ENCODE results near the gene YBX3. TPM values are rescaled to one million over a fixed set of nuclear protein-coding genes. Genes with fewer than 3 reads are reported as not detected.

The YBX3 gene
- 1,000 to 10,000 TPM; 3,451 to 6,393 (median 4,786) TPM for total RNA-seq

DNA sequence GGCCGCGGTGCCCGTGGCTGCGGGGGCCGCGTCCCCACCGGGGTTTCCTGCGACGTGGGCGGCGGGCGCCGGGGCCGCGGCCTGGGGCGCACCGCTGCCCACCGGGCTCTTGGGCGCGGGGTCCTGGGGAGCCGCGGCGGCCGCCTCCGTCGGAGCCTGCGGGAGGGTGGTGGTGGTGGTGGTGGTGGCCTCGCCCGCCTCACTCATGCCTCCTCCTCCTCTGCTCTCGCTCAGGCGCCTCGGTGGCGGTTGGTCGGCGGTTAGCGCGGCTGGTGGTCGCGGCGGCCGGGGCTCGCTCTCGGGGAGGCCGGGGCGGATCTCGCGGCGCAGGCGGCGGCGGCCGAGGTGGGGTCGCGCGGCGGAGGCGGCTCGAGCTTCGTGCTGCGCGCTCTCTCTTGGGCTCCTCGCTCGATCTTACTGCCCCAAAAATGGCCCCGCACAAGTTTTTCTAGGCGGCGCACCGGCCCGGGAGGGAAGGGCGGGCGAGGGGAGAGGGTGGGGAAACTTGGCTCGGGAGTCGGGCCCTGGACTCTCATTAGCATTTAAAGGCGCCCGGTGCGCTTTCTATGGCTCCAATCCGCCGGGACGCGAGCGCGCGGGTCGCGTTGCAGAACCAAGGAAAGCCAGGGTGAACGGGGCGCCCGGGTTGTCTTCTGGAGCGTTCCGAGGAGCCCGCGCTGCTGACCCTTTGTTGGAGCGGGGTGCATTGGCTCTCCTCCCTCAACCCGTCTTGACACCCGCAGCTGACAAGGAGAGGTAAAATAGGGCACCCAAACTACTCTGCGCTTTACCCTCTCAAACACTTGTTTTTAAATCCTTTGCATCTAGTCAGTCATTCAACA lies at the start of gene YBX3:
Gene YBX3, minus strand, starts transcription at position 419 of the 842 bp plus-strand sequence. Its CDS starts 212 bp downstream, at position 207.
- intact Hi-C loops (cut with DNase I; ENCODE audit: low total_unique reads), result loop anchor here (1.0 to 10.0 kb wide), 8 partner anchors 27 to 1994 kb away; partner anchors contain the start of genes BORCS5, CDKN1B, ETV6 and GABARAPL1
- Histone ChIP-seq H3K36me3 (no peaks in the 10 kb centered on the region), H3K9me3 (no peaks in the 10 kb centered on the region), H3K4me1 (peaks cover 12 to 17% of the 10 kb centered on the region in 2 donors), H3K4me3 (peak within 1 kb of the TSS; percentile 83 to 99 (median 88)), H3K27ac (peak within 1 kb of the TSS; percentile 97 to 100 (median 98)), H3K27me3 (no peaks in the 10 kb centered on the region)
- peak; percentile 90 to 96 for TF ChIP-seq POLR2A (IDR thresholded peaks at IDR 0.05)
- TF ChIP-seq, protein P1, sequence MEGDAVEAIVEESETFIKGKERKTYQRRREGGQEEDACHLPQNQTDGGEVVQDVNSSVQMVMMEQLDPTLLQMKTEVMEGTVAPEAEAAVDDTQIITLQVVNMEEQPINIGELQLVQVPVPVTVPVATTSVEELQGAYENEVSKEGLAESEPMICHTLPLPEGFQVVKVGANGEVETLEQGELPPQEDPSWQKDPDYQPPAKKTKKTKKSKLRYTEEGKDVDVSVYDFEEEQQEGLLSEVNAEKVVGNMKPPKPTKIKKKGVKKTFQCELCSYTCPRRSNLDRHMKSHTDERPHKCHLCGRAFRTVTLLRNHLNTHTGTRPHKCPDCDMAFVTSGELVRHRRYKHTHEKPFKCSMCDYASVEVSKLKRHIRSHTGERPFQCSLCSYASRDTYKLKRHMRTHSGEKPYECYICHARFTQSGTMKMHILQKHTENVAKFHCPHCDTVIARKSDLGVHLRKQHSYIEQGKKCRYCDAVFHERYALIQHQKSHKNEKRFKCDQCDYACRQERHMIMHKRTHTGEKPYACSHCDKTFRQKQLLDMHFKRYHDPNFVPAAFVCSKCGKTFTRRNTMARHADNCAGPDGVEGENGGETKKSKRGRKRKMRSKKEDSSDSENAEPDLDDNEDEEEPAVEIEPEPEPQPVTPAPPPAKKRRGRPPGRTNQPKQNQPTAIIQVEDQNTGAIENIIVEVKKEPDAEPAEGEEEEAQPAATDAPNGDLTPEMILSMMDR (IDR thresholded peaks at IDR 0.05 in 4 of 5, conservative IDR thresholded peaks at IDR 0.05 in 1 of 5), result no peak
- ATAC-seq, result peak; percentile 27 to 44
- in situ Hi-C loops (cut with MboI; ENCODE audit: low sequenced_read_pairs in 4 of 4), result loop anchor here in 3 of 4 donors (5.0 to 25.0 kb wide), 3 partner anchors 511 to 1064 kb away; partner anchors contain the start of gene GABARAPL1 (in 3 of the 3)
- DNase-seq, result peak; percentile 90 to 93

DNA sequence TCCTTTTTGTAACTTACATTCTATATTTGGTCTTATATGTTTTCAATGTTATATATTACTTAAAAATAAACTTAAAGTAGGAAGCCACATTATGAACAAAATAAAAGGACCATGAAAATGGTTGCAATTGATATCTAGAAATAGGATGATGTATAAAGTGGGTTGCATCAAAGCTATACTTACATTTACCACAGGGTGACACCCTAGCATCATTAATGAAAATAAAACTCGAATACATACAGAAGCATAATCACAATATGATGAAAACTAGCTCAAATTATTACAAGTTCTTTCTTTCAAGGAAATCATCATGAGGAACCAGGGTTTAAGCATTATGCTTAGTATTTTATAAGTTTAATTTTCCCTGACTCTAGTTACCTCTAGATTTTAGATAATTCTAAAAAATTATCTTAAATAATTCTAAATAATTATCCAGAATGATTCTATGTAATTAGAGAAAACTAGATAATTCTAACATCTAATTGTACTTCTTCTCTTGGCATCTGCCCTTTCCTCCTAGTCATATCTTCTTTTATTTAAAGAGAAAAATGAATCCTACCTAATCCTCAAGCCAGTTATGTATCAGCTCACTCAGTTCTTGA lies 48.1 kb upstream of the YBX3 start:
- in situ Hi-C loops (cut with MboI; ENCODE audit: low sequenced_read_pairs in 4 of 4) (loop anchor here in 3 of 4 donors (5.0 to 10.0 kb wide), 4 partner anchors 426 to 716 kb away; no protein-coding TSS in a partner anchor), intact Hi-C loops (cut with DNase I; ENCODE audit: low total_unique reads) (loop anchor here (1.0 to 2.0 kb wide), 2 partner anchors 428 to 716 kb away; no protein-coding TSS in a partner anchor)
- no peak overlapping the region for H3K4me3 ChIP-seq
- peaks cover 0 to 8% (median 0%) of the 10 kb centered on the region in 3 donors for H3K27me3 ChIP-seq
- no peaks in the 10 kb centered on the region for H3K36me3 ChIP-seq
- no peaks in the 10 kb centered on the region for H3K9me3 ChIP-seq
- ATAC-seq, result no peak
- H3K27ac ChIP-seq, result no peak overlapping the region
- DNase-seq, result no peak
- TF ChIP-seq, protein P1 (IDR thresholded peaks at IDR 0.05 in 4 of 5, conservative IDR thresholded peaks at IDR 0.05 in 1 of 5), result peak; percentile 48 to 84 (median 63)
- TF ChIP-seq POLR2A (IDR thresholded peaks at IDR 0.05), result no peak
- no peaks in the 10 kb centered on the region for H3K4me1 ChIP-seq

DNA sequence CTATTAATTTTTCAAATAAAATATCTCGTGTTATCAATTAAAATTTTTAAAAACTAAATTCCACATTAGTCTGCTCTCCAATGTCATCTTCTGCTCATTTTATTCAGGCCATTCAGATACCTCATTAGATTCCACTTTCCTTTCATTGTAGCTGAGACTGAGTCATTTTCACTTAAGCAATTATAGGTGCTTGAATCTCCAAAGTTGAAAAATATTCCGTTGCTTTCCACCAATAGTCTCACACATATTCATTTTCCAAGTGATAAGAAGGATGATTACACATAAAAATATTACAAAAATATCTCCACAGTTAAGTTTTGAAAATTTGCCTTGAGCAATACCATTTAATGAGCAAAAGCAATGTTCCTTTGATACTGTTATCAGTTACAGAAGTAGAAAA lies 36.5 kb upstream of the YBX3 start:
- Histone ChIP-seq H3K27me3 (peaks cover 0 to 13% (median 0%) of the 10 kb centered on the region in 3 donors), H3K9me3 (peaks cover 0 to 10% (median 0%) of the 10 kb centered on the region in 3 donors), H3K4me1 (no peaks in the 10 kb centered on the region), H3K27ac (no peak overlapping the region), H3K4me3 (no peak overlapping the region), H3K36me3 (no peaks in the 10 kb centered on the region)
- in situ Hi-C loops (cut with MboI; ENCODE audit: low sequenced_read_pairs in 4 of 4), result loop anchor here in 2 of 4 donors (10.0 kb wide), 3 partner anchors 75 to 525 kb away; no protein-coding TSS in a partner anchor
- DNase-seq (no peak), ATAC-seq (no peak)
- intact Hi-C loops (cut with DNase I; ENCODE audit: low total_unique reads), result no loop called here
- TF ChIP-seq POLR2A (IDR thresholded peaks at IDR 0.05), result no peak
- TF ChIP-seq, protein P1 (IDR thresholded peaks at IDR 0.05 in 4 of 5, conservative IDR thresholded peaks at IDR 0.05 in 1 of 5), result no peak

DNA sequence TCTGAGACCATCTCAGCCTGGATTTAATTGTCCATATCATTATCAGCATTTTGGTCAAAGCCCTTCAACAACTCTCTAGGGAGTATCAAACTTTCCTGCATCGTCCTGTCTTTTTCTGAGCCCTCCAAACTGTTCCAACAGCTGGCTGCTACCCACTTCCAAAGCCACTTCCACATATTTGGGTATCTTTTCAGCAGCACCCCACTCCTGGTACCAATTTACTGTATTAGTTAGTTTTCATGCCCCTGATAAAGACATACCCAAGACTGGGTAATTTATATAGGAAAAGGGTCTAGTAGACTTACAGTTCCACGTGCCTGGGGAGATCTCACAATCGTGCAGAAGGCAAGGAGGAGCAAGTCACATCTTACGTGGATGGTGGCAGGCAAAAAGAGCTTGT lies 33.1 kb upstream of the YBX3 start:
- intact Hi-C loops (cut with DNase I; ENCODE audit: low total_unique reads) (no loop called here), in situ Hi-C loops (cut with MboI; ENCODE audit: low sequenced_read_pairs in 4 of 4) (loop anchor here in 2 of 4 donors (10.0 kb wide), 3 partner anchors 71 to 521 kb away; no protein-coding TSS in a partner anchor)
- no peaks in the 10 kb centered on the region for H3K36me3 ChIP-seq
- H3K27me3 ChIP-seq, result peaks cover 0 to 10% (median 0%) of the 10 kb centered on the region in 3 donors
- H3K9me3 ChIP-seq, result peaks cover 0 to 10% (median 0%) of the 10 kb centered on the region in 3 donors
- no peaks in the 10 kb centered on the region for H3K4me1 ChIP-seq
- no peak overlapping the region for H3K27ac ChIP-seq
- ATAC-seq (no peak), DNase-seq (no peak)
- H3K4me3 ChIP-seq, result no peak overlapping the region
- TF ChIP-seq, protein P1 (IDR thresholded peaks at IDR 0.05 in 4 of 5, conservative IDR thresholded peaks at IDR 0.05 in 1 of 5), result no peak
- no peak for TF ChIP-seq POLR2A (IDR thresholded peaks at IDR 0.05)

All from gastrocnemius medialis (tissue), 4 donors.